GM18517 (cell line): ENCODE data around the gene ABCC12.

Experiments
- ATAC-seq: cut with Tn5 transposase; IDR thresholded peaks from one replicate; pipeline ENCODE4 v1.9.1; 2021; ENCODE audit warnings: mild to moderate bottlenecking, moderate library complexity; ENCODE audit not compliant: unreplicated experiment

ABCC12 gene

GRCh38 chr16:48133455-48134211, 22.2 kb downstream of the ABCC12 start:
- no peak for ATAC-seq

- ATAC-seq: no peak
Measured at GRCh38 chr16:48132696-48133095, 23.1 kb downstream of the ABCC12 start.

GRCh38 chr16:48131201-48131935, 24.4 kb downstream of the ABCC12 start:
- ATAC-seq: no peak

- ATAC-seq: no peak
Measured at GRCh38 chr16:48129926-48130325, 25.9 kb downstream of the ABCC12 start.

GRCh38 chr16:48128769-48129168, 27.0 kb downstream of the ABCC12 start:
- ATAC-seq: no peak

GRCh38 chr16:48126801-48127644, 28.8 kb downstream of the ABCC12 start:
- ATAC-seq: no peak

- ATAC-seq: no peak
Measured at GRCh38 chr16:48125888-48126287, 29.9 kb downstream of the ABCC12 start.

- no peak for ATAC-seq
Measured at GRCh38 chr16:48124266-48124665, 31.5 kb downstream of the ABCC12 start.

- ATAC-seq: no peak
Measured at GRCh38 chr16:48123104-48123788, 32.5 kb downstream of the ABCC12 start.

GRCh38 chr16:48121276-48121675, 34.5 kb downstream of the ABCC12 start:
- ATAC-seq: no peak

- ATAC-seq: no peak
Measured at GRCh38 chr16:48118841-48119240, 37.0 kb downstream of the ABCC12 start.

GRCh38 chr16:48117217-48118105, 38.3 kb downstream of the ABCC12 start:
- ATAC-seq: peak; percentile 65

- ATAC-seq: no peak
Measured at GRCh38 chr16:48115299-48115698, 40.5 kb downstream of the ABCC12 start.

- no peak for ATAC-seq
Measured at GRCh38 chr16:48114410-48114809, 41.4 kb downstream of the ABCC12 start.

GRCh38 chr16:48113471-48113870, 42.3 kb downstream of the ABCC12 start:
- ATAC-seq: no peak

- no peak for ATAC-seq
Measured at GRCh38 chr16:48113001-48113400, 42.8 kb downstream of the ABCC12 start.

- no peak for ATAC-seq
Measured at GRCh38 chr16:48112600-48112999, 43.2 kb downstream of the ABCC12 start.

GRCh38 chr16:48110982-48111381, 44.8 kb downstream of the ABCC12 start:
- no peak for ATAC-seq

- ATAC-seq: no peak
Measured at GRCh38 chr16:48110000-48110399, 45.8 kb downstream of the ABCC12 start.

GRCh38 chr16:48109475-48109874, 46.3 kb downstream of the ABCC12 start:
- ATAC-seq: no peak
